Calu3 (cell line): ENCODE measurements around the gene CCR5AS.

Experiments
- BruUV-seq: library from RNA; stranded (reverse); fragments of 400-500 nt; replicated peaks from 2 replicates; lab custom pipeline; 2021; lab: Mats Ljungman, UMichigan
- CTCF ChIA-PET: fragments of 300-600 bp; sonication (Branson Sonifier 250); formaldehyde crosslinking; loops from one replicate; lab custom pipeline; 2022; ENCODE audit warnings: antibody characterized with exemption; lab: Charles Lee
- DNase-seq: peaks from one replicate; pipeline ENCODE4 v3.0.0; 2022
- H3K27ac Mint-ChIP-seq: one replicate; pipeline ENCODE4 v1.8.0; 2022; ENCODE audit warnings: mixed read lengths; ENCODE audit not compliant: unreplicated experiment
- H3K27me3 Mint-ChIP-seq: one replicate; pipeline ENCODE4 v1.8.0; 2022; ENCODE audit warnings: mixed read lengths; ENCODE audit not compliant: unreplicated experiment
- H3K36me3 Mint-ChIP-seq: one replicate; pipeline ENCODE4 v1.8.0; 2022; ENCODE audit warnings: mild to moderate bottlenecking, moderate library complexity, mixed read lengths; ENCODE audit not compliant: insufficient read depth, unreplicated experiment
- H3K4me1 Mint-ChIP-seq: one replicate; pipeline ENCODE4 v1.8.0; 2022; ENCODE audit warnings: mild to moderate bottlenecking, low read depth, mixed read lengths; ENCODE audit not compliant: unreplicated experiment
- H3K4me3 Mint-ChIP-seq: one replicate; pipeline ENCODE4 v1.8.0; 2022; ENCODE audit warnings: mild to moderate bottlenecking, low read depth, moderate library complexity, mixed read lengths; ENCODE audit not compliant: unreplicated experiment
- H3K9me3 Mint-ChIP-seq: one replicate; pipeline ENCODE4 v1.8.0; 2022; ENCODE audit warnings: low read depth, mixed read lengths; ENCODE audit not compliant: unreplicated experiment
- CTCF ChIP-seq: fragments of 200-600 bp; IDR thresholded peaks from one replicate; pipeline ENCODE4 v1.8.0; 2022; ENCODE audit warnings: antibody characterized with exemption; ENCODE audit not compliant: unreplicated experiment
- intact Hi-C: fragments of 100-400 bp; cut with micrococcal nuclease; formaldehyde crosslinking; loops from one replicate; pipeline ENCODE4 v1.10.0; 2022; ENCODE audit not compliant: unreplicated experiment

CCR5AS gene

GRCh38 chr3:46399098-46399497 lies 7.8 kb downstream of the CCR5AS start:
- Mint-ChIP-seq H3K27me3 (peaks cover 13% of the 10 kb centered on the region), H3K4me1 (no peaks in the 10 kb centered on the region), H3K4me3 (no peak overlapping the region), H3K27ac (no peak overlapping the region), H3K9me3 (no peaks in the 10 kb centered on the region), H3K36me3 (no peaks in the 10 kb centered on the region)
- CTCF ChIA-PET, result no interaction called here
- DNase-seq, result no peak
- no TSS peak for BruUV-seq
- intact Hi-C loops, result no loop called here
- TF ChIP-seq CTCF, result no peak

- peaks cover 15% of the 10 kb centered on the region for H3K27me3 Mint-ChIP-seq
These were observed 8.5 kb downstream of the CCR5AS start for GRCh38 chr3:46398186-46398955.

GRCh38 chr3:46397111-46397510 lies 9.8 kb downstream of the CCR5AS start:
- Mint-ChIP-seq H3K4me3 (no peak overlapping the region), H3K9me3 (no peaks in the 10 kb centered on the region), H3K27ac (no peak overlapping the region), H3K27me3 (peaks cover 15% of the 10 kb centered on the region), H3K36me3 (no peaks in the 10 kb centered on the region), H3K4me1 (peaks cover 8% of the 10 kb centered on the region)
- CTCF ChIA-PET, result no interaction called here
- no peak for DNase-seq
- intact Hi-C loops, result no loop called here
- no TSS peak for BruUV-seq
- no peak for TF ChIP-seq CTCF

More at GRCh38 chr3:46398186-46398955, 8.5 kb downstream of the CCR5AS start:
- no peak overlapping the region for H3K4me3 Mint-ChIP-seq
- no TSS peak for BruUV-seq
- CTCF ChIA-PET, result no interaction called here
- H3K9me3 Mint-ChIP-seq, result no peaks in the 10 kb centered on the region
- intact Hi-C loops, result no loop called here
- H3K4me1 Mint-ChIP-seq, result no peaks in the 10 kb centered on the region
- DNase-seq, result no peak
- TF ChIP-seq CTCF, result no peak
- H3K27ac Mint-ChIP-seq, result no peak overlapping the region
- no peaks in the 10 kb centered on the region for H3K36me3 Mint-ChIP-seq

- BruUV-seq, result no TSS peak
- Mint-ChIP-seq H3K9me3 (no peaks in the 10 kb centered on the region), H3K27me3 (peaks cover 15% of the 10 kb centered on the region), H3K4me1 (peaks cover 8% of the 10 kb centered on the region), H3K4me3 (no peak overlapping the region), H3K27ac (no peak overlapping the region), H3K36me3 (no peaks in the 10 kb centered on the region)
- CTCF ChIA-PET, result no interaction called here
- TF ChIP-seq CTCF, result no peak
- intact Hi-C loops, result no loop called here
- DNase-seq, result no peak
These were observed 10.9 kb downstream of the CCR5AS start for GRCh38 chr3:46395766-46396530.
